ENCODE data around the gene CDH6. TPM values are rescaled to one million over a fixed set of nuclear protein-coding genes. Genes with fewer than 3 reads are reported as not detected.

Gene CDH6
- total and polyA plus RNA-seq, 2 of the 4 experiments (the other 2 are of a cell fraction), result 72.2 to 232 TPM

- POLR2A ChIA-PET (ENCODE audit: unreplicated experiment), result no interaction called here
Measured at GRCh38 chr5:31285025-31285424, 91.5 kb downstream of the CDH6 start.

More at GRCh38 chr5:31285025-31285424, 91.5 kb downstream of the CDH6 start:
- H3K18ac ChIP-seq (ENCODE audit: low read depth, low read length), result no peak overlapping the region
- H2BK20ac ChIP-seq (ENCODE audit: low read depth, low read length), result no peak overlapping the region
- no peak overlapping the region for H2AK9ac ChIP-seq (replicated peaks; ENCODE audit: low read depth, low read length, poor library complexity)
- no peaks in the 10 kb centered on the region for H3K27me3 ChIP-seq (ENCODE audit: control insufficient read depth, insufficient read depth, low read length)
- H2BK120ac ChIP-seq (ENCODE audit: low read depth, low read length), result no peak overlapping the region
- no peak overlapping the region for H4K91ac ChIP-seq (ENCODE audit: insufficient read depth, low read depth, low read length)
- no peak overlapping the region for H3K14ac ChIP-seq (replicated peaks; ENCODE audit: low read depth, low read length)
- H3K23ac ChIP-seq (ENCODE audit: low read depth, low read length), result no peak overlapping the region
- H4K5ac ChIP-seq (ENCODE audit: low read depth, low read length), result no peak overlapping the region
- H3K36me3 ChIP-seq (ENCODE audit: control insufficient read depth, insufficient read depth, low read length), result peaks cover 3% of the 10 kb centered on the region; the same call in 1 of the 2 replicates
- H3K27ac ChIP-seq (ENCODE audit: insufficient read depth, low read length), result no peak overlapping the region
- no peak overlapping the region for H3K56ac ChIP-seq (ENCODE audit: extremely low read depth, insufficient read depth, low read length)
- H3K4me2 ChIP-seq (ENCODE audit: low read depth, low read length), result no peak overlapping the region
- no peak overlapping the region for H3K4ac ChIP-seq (ENCODE audit: low read depth, low read length)
- H2AK5ac ChIP-seq (ENCODE audit: low read depth, low read length), result no peak overlapping the region
- no peak overlapping the region for H2BK5ac ChIP-seq (ENCODE audit: low read depth, low read length, poor library complexity, severe bottlenecking)
- H3K9ac ChIP-seq (ENCODE audit: low read depth, low read length), result no peak overlapping the region
- DNase-seq, result no peak
- no peak overlapping the region for H4K8ac ChIP-seq (ENCODE audit: low read depth in 2 of 2, low read length in 2 of 2)
- H3K9me3 ChIP-seq (ENCODE audit: control insufficient read depth, insufficient read depth, low read length), result no peaks in the 10 kb centered on the region
- intact Hi-C loops (cut with micrococcal nuclease), result no loop called here
- BruUV-seq (replicated peaks), result no TSS peak
- H3K4me1 ChIP-seq (ENCODE audit: control insufficient read depth, insufficient read depth, low read length), result peaks cover 6% of the 10 kb centered on the region
- peaks cover 22 to 38% of the 10 kb centered on the region in 2 experiments for H3K79me1 ChIP-seq (ENCODE audit: low read depth in 1 of 2, low read length in 2 of 2)
- in situ Hi-C loops (cut with MboI; ENCODE audit: low sequenced_read_pairs), result no loop called here
- H3K4me3 ChIP-seq (ENCODE audit: insufficient read depth, low read depth, low read length), result no peak overlapping the region
- ATAC-seq (ENCODE audit: low read depth), result no peak
- CTCF ChIA-PET, result no interaction called here
- H2AFZ ChIP-seq (replicated peaks; ENCODE audit: low read length, poor library complexity), result no peak overlapping the region
- no peak for TF ChIP-seq MAZ (IDR thresholded peaks at IDR 0.05; ENCODE audit: borderline replicate concordance, low read depth, low read length)
- no peak for TF ChIP-seq SMC3 (IDR thresholded peaks at IDR 0.05; ENCODE audit: low read depth, low read length)
- TF ChIP-seq, protein P1, sequence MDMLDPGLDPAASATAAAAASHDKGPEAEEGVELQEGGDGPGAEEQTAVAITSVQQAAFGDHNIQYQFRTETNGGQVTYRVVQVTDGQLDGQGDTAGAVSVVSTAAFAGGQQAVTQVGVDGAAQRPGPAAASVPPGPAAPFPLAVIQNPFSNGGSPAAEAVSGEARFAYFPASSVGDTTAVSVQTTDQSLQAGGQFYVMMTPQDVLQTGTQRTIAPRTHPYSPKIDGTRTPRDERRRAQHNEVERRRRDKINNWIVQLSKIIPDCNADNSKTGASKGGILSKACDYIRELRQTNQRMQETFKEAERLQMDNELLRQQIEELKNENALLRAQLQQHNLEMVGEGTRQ (IDR thresholded peaks at IDR 0.05; ENCODE audit: low read depth, low read length), result no peak
- TF ChIP-seq RCOR1 (IDR thresholded peaks at IDR 0.05; ENCODE audit: insufficient replicate concordance, low read length), result no peak
- no peak for TF ChIP-seq POLR2A (IDR thresholded peaks at IDR 0.05; ENCODE audit: low read depth, low read length)
- TF ChIP-seq CHD1 (IDR thresholded peaks at IDR 0.05; ENCODE audit: low read depth, low read length), result no peak
- no peak for TF ChIP-seq NFE2L2 (IDR thresholded peaks at IDR 0.05; ENCODE audit: low read depth, low read length)
- no peak for TF ChIP-seq MXI1 (IDR thresholded peaks at IDR 0.05; ENCODE audit: borderline replicate concordance, low read depth, low read length)
- TF ChIP-seq RFX5 (IDR thresholded peaks at IDR 0.05; ENCODE audit: low read depth, low read length), result no peak
- no peak for TF ChIP-seq MAFK (IDR thresholded peaks at IDR 0.05; ENCODE audit: low read depth, low read length)
- TF ChIP-seq CEBPB (IDR thresholded peaks at IDR 0.05; ENCODE audit: low read depth, low read length), result no peak
- TF ChIP-seq ELK1 (IDR thresholded peaks at IDR 0.05; ENCODE audit: borderline replicate concordance, low read depth, low read length), result no peak
- TF ChIP-seq FOS (IDR thresholded peaks at IDR 0.05; ENCODE audit: low read depth, low read length), result no peak
- no peak for TF ChIP-seq RAD21 (IDR thresholded peaks at IDR 0.05; ENCODE audit: low read length)
- TF ChIP-seq CTCF (conservative IDR thresholded peaks at IDR 0.05; ENCODE audit: low read depth, low read length), result no peak
- no peak for TF ChIP-seq BHLHE40 (IDR thresholded peaks at IDR 0.05; ENCODE audit: low read depth, low read length)
- no peak overlapping the region for H2BK15ac ChIP-seq (ENCODE audit: low read depth, low read length)
- dilution Hi-C loops (cut with HindIII; ENCODE audit: low sequenced_read_pairs, unreplicated experiment), result no loop called here
- WGBS, 2 experiments (ENCODE audit: extremely low coverage in 2 of 2, insufficient read length in 1 of 2), result 100% methylated on average over 1 of the region's 2 CpGs; no CpG with 5 or more reads in 1 of the 2 experiments
- peaks cover 4% of the 10 kb centered on the region; the same call in 1 of the 2 replicates for H3K9me1 ChIP-seq (ENCODE audit: insufficient read depth, low read length)
- H4K20me1 ChIP-seq (ENCODE audit: insufficient read depth, low read length), result no peaks in the 10 kb centered on the region

Measured in IMR-90 (cell line).